LNCaP clone FGC (cell line): Measurements from ENCODE around the gene LRRC75A.
"Not testable (repeated sequence)": the region's sequence is repeated elsewhere in the genome, so short reads cannot be mapped to it uniquely, and the experiment has no call there.

Experiments used
- DNase-seq: peaks from one replicate; pipeline ENCODE4 v3.0.0-alpha.2; 2011; ENCODE audit warnings: low read depth
- H3K4me3 ChIP-seq: 2 replicates; pipeline ENCODE4 v1.5.1; 2011; ENCODE audit warnings: mild to moderate bottlenecking, low read depth, low read length, control low read depth
- TF ChIP-seq, protein P1 (sequence below): IDR thresholded peaks from 2 replicates; pipeline ENCODE4 v1.5.1; 2012; ENCODE audit warnings: mild to moderate bottlenecking; ENCODE audit not compliant: control insufficient read depth, insufficient read depth; ENCODE audit errors: extremely low read depth

Gene LRRC75A

DNA sequence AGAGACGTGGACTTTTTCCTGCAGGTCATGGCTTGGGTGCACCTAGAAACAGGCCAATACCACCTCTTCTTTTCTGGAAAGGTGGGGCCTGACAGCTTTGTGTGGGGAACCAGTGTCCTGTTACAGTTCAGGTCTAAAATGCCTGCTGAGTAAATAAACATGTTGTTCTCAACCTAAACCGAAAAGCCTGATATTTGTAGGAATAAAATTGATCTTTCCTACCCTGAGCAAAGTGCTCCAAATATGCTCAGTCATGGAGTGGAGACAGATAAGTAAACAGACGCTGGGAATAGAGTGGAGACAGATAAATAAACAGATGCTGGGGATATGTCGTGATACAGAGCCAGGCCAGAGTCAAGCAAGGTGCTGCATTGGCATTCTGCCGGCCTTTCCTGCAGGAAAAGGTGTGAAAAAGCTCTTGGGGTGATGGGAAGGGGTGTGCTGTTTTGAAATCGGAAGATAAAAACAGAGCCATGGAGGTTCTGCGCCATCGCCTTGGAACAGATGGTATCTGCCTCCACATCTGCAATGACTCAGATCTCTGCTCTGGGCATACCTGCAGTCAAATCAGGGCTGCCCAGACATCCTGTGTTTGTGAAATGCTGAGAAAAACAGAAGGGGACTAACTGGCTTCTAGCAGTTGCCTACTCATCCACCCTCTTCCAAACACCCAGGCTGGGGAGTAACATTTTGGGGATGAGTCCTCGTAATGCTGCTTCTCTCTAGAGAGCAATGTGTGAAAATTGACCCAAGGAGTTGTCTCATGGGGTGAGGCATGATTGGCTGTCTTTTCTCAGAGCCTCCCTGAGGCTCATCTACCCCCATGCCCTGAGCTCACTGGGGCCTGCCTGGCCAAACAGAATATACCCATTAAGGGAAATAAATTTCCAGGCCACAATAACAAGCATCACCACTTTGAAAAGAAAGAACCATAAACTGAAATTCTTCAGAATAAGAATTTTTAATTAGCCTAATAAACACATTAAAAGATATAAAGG, 93.4 kb downstream of the LRRC75A start:
- TF ChIP-seq, protein P1, sequence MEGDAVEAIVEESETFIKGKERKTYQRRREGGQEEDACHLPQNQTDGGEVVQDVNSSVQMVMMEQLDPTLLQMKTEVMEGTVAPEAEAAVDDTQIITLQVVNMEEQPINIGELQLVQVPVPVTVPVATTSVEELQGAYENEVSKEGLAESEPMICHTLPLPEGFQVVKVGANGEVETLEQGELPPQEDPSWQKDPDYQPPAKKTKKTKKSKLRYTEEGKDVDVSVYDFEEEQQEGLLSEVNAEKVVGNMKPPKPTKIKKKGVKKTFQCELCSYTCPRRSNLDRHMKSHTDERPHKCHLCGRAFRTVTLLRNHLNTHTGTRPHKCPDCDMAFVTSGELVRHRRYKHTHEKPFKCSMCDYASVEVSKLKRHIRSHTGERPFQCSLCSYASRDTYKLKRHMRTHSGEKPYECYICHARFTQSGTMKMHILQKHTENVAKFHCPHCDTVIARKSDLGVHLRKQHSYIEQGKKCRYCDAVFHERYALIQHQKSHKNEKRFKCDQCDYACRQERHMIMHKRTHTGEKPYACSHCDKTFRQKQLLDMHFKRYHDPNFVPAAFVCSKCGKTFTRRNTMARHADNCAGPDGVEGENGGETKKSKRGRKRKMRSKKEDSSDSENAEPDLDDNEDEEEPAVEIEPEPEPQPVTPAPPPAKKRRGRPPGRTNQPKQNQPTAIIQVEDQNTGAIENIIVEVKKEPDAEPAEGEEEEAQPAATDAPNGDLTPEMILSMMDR, result no peak
- no peak overlapping the region for H3K4me3 ChIP-seq
- no peak for DNase-seq

DNA sequence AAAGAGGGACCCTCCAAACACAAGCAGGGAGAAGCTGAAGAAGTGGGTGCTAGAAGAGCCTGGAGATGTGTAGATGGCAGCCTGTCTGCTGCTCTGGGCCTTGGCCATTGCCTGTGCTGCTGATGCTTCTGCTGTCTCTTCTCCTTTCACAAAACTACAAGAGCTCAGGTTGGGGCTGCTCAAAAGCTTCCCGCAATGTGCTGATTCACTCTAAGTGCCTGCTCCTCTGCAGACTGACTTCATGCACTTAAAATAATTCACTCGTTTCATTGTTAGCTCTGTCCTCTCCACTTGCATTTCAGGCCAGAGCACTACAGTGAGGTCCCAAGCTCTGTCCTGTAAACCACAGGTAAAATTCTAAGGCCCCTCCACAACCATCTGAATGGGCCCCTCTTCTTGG, 95.3 kb downstream of the LRRC75A start:
- not testable (repeated sequence) for H3K4me3 ChIP-seq, DNase-seq

- H3K4me3 ChIP-seq, DNase-seq: not testable (repeated sequence)
Observed at GRCh38 chr17:16395887-16396286, 96.1 kb downstream of the LRRC75A start.

- not testable (repeated sequence) for H3K4me3 ChIP-seq, DNase-seq
Observed at GRCh38 chr17:16392491-16392890, 99.5 kb downstream of the LRRC75A start.
